ENCODE measurements around the gene AVL9. TPM values are rescaled to one million over a fixed set of nuclear protein-coding genes. Genes with fewer than 3 reads are reported as not detected.
A peak's percentile ranks its signal among the peaks of the same experiment; 100 is the strongest.

Gene AVL9
- total and polyA plus RNA-seq, 5 experiments from 2014 or later: 10.4 to 45.3 (median 13.4) TPM

GRCh38 chr7:32519763-32520162 is 24.5 kb downstream of the AVL9 start:
- ATAC-seq (no peak), DNase-seq (no peak)
- Mint-ChIP-seq H3K4me1 (peaks cover 25 to 53% (median 46%) of the 10 kb centered on the region in 4 donors), H3K36me3 (peaks cover 9 to 41% (median 35%) of the 10 kb centered on the region in 3 donors), H3K27ac (no peak overlapping the region), H3K4me3 (peak overlapping the region in 1 of 10 donors; percentile 14), H3K27me3 (no peaks in the 10 kb centered on the region), H3K9me3 (peaks cover 0 to 13% (median 0%) of the 10 kb centered on the region in 9 donors)
- POLR2A ChIA-PET: no interaction called here

GRCh38 chr7:32522746-32523530 is 27.6 kb downstream of the AVL9 start:
- Mint-ChIP-seq H3K27ac (peak overlapping the region in 1 of 10 donors; percentile 26), H3K36me3 (peaks cover 9 to 32% (median 29%) of the 10 kb centered on the region in 3 donors), H3K9me3 (peaks cover 0 to 13% (median 0%) of the 10 kb centered on the region in 9 donors), H3K4me3 (no peak overlapping the region), H3K27me3 (no peaks in the 10 kb centered on the region), H3K4me1 (peaks cover 8 to 39% (median 27%) of the 10 kb centered on the region in 4 donors)
- POLR2A ChIA-PET: no interaction called here
- ATAC-seq: no peak
- DNase-seq: no peak

GRCh38 chr7:32524631-32525030 is 29.3 kb downstream of the AVL9 start:
- H3K4me1 Mint-ChIP-seq: peaks cover 10 to 53% (median 39%) of the 10 kb centered on the region in 4 donors
- peaks cover 0 to 13% (median 0%) of the 10 kb centered on the region in 9 donors for H3K9me3 Mint-ChIP-seq
- ATAC-seq (no peak), DNase-seq (no peak)
- no peak overlapping the region for H3K4me3 Mint-ChIP-seq
- peaks cover 9 to 30% (median 21%) of the 10 kb centered on the region in 3 donors for H3K36me3 Mint-ChIP-seq
- POLR2A ChIA-PET: no interaction called here
- peak overlapping the region in 1 of 10 donors; percentile 19 for H3K27ac Mint-ChIP-seq
- no peaks in the 10 kb centered on the region for H3K27me3 Mint-ChIP-seq

- no peak overlapping the region for H3K4me3 Mint-ChIP-seq
- H3K9me3 Mint-ChIP-seq: peaks cover 0 to 3% (median 0%) of the 10 kb centered on the region in 9 donors
- H3K4me1 Mint-ChIP-seq: peaks cover 9 to 51% (median 35%) of the 10 kb centered on the region in 4 donors
These were observed 30.6 kb downstream of the AVL9 start for GRCh38 chr7:32525839-32526238.

GRCh38 chr7:32531402-32531801 is 36.1 kb downstream of the AVL9 start:
- POLR2A ChIA-PET: no interaction called here
- Mint-ChIP-seq H3K9me3 (no peaks in the 10 kb centered on the region), H3K4me3 (no peak overlapping the region), H3K4me1 (peaks cover 13 to 67% (median 48%) of the 10 kb centered on the region in 4 donors), H3K27ac (peak overlapping the region in 1 of 10 donors; percentile 13), H3K36me3 (peaks cover 0 to 9% (median under 1%) of the 10 kb centered on the region in 3 donors), H3K27me3 (no peaks in the 10 kb centered on the region)
- ATAC-seq (no peak), DNase-seq (no peak)

More at GRCh38 chr7:32525839-32526238, 30.6 kb downstream of the AVL9 start:
- Mint-ChIP-seq H3K27me3 (no peaks in the 10 kb centered on the region), H3K36me3 (peaks cover 0 to 21% (median 11%) of the 10 kb centered on the region in 3 donors), H3K27ac (no peak overlapping the region)
- DNase-seq (no peak), ATAC-seq (no peak)
- POLR2A ChIA-PET: no interaction called here

- Mint-ChIP-seq H3K27ac (peak overlapping the region in 1 of 10 donors; percentile 43), H3K4me1 (peaks cover 13 to 73% (median 50%) of the 10 kb centered on the region in 4 donors)
- POLR2A ChIA-PET: no interaction called here
These were observed 36.8 kb downstream of the AVL9 start for GRCh38 chr7:32532086-32532485.

GRCh38 chr7:32532716-32533115 is 37.4 kb downstream of the AVL9 start:
- ATAC-seq: no peak
- peaks cover 0 to 9% (median 3%) of the 10 kb centered on the region in 3 donors for H3K36me3 Mint-ChIP-seq
- no peaks in the 10 kb centered on the region for H3K27me3 Mint-ChIP-seq

More at GRCh38 chr7:32532086-32532485, 36.8 kb downstream of the AVL9 start:
- DNase-seq (no peak), ATAC-seq (no peak)
- no peaks in the 10 kb centered on the region for H3K9me3 Mint-ChIP-seq
- H3K4me3 Mint-ChIP-seq: peak overlapping the region in 1 of 10 donors; percentile 6
- peaks cover 0 to 9% (median 3%) of the 10 kb centered on the region in 3 donors for H3K36me3 Mint-ChIP-seq
- H3K27me3 Mint-ChIP-seq: no peaks in the 10 kb centered on the region

GRCh38 chr7:32533276-32534029 is 38.2 kb downstream of the AVL9 start:
- no peak for DNase-seq
- peak in 1 of 2 donors; percentile 54 for ATAC-seq

More at GRCh38 chr7:32532716-32533115, 37.4 kb downstream of the AVL9 start:
- Mint-ChIP-seq H3K27ac (peak overlapping the region in 3 of 10 donors; percentile 43 to 89 (median 43)), H3K4me3 (no peak overlapping the region), H3K4me1 (peaks cover 13 to 73% (median 49%) of the 10 kb centered on the region in 4 donors), H3K9me3 (no peaks in the 10 kb centered on the region)
- DNase-seq: no peak
- POLR2A ChIA-PET: interaction anchor here (0.6 kb wide), 1 partner anchor 33 kb away, joined by 3 read pairs; no protein-coding TSS in a partner anchor

GRCh38 chr7:32535162-32535702 is 39.9 kb downstream of the AVL9 start:
- Mint-ChIP-seq H3K27me3 (no peaks in the 10 kb centered on the region), H3K4me1 (peaks cover 14 to 72% (median 43%) of the 10 kb centered on the region in 4 donors), H3K27ac (peak overlapping the region in 2 of 10 donors; percentile 12 to 26), H3K4me3 (no peak overlapping the region), H3K9me3 (no peaks in the 10 kb centered on the region), H3K36me3 (peaks cover 0 to 7% (median 3%) of the 10 kb centered on the region in 3 donors)
- ATAC-seq (no peak), DNase-seq (no peak)
- POLR2A ChIA-PET: interaction anchor here (0.6 kb wide), 1 partner anchor 58 kb away, joined by 4 read pairs; no protein-coding TSS in a partner anchor

More at GRCh38 chr7:32533276-32534029, 38.2 kb downstream of the AVL9 start:
- H3K36me3 Mint-ChIP-seq: peaks cover 0 to 5% (median 3%) of the 10 kb centered on the region in 3 donors
- H3K4me3 Mint-ChIP-seq: no peak overlapping the region
- no peaks in the 10 kb centered on the region for H3K9me3 Mint-ChIP-seq
- H3K27ac Mint-ChIP-seq: peak overlapping the region in 8 of 10 donors; percentile 1 to 89 (median 46)
- peaks cover 14 to 69% (median 42%) of the 10 kb centered on the region in 4 donors for H3K4me1 Mint-ChIP-seq
- H3K27me3 Mint-ChIP-seq: no peaks in the 10 kb centered on the region
- POLR2A ChIA-PET: interaction anchor here (0.6 kb wide), 1 partner anchor 32 kb away, joined by 3 read pairs; no protein-coding TSS in a partner anchor

- DNase-seq (no peak), ATAC-seq (no peak)
- Mint-ChIP-seq H3K9me3 (no peaks in the 10 kb centered on the region), H3K4me1 (peaks cover 15 to 72% (median 46%) of the 10 kb centered on the region in 4 donors), H3K4me3 (no peak overlapping the region), H3K36me3 (peaks cover 0 to 7% (median 3%) of the 10 kb centered on the region in 3 donors), H3K27ac (peak overlapping the region in 7 of 10 donors; percentile 6 to 78 (median 43)), H3K27me3 (no peaks in the 10 kb centered on the region)
- POLR2A ChIA-PET: no interaction called here
These were observed 40.7 kb downstream of the AVL9 start for GRCh38 chr7:32536016-32536415.

- Mint-ChIP-seq H3K4me1 (peaks cover 15 to 68% (median 46%) of the 10 kb centered on the region in 4 donors), H3K4me3 (no peak overlapping the region), H3K27me3 (no peaks in the 10 kb centered on the region), H3K9me3 (no peaks in the 10 kb centered on the region), H3K27ac (peak overlapping the region in 1 of 10 donors; percentile 48), H3K36me3 (peaks cover 0 to 7% (median 3%) of the 10 kb centered on the region in 3 donors)
- ATAC-seq (no peak), DNase-seq (no peak)
- POLR2A ChIA-PET: no interaction called here
These were observed 41.3 kb downstream of the AVL9 start for GRCh38 chr7:32536585-32536984.

- H3K4me3 Mint-ChIP-seq: peak overlapping the region in 1 of 10 donors; percentile 22
- H3K36me3 Mint-ChIP-seq: peaks cover 0 to 4% (median 3%) of the 10 kb centered on the region in 3 donors
- no peak for ATAC-seq
- POLR2A ChIA-PET: interaction anchor here (1.1 kb wide), 1 partner anchor 43 kb away, joined by 4 read pairs; the partner anchor contains the start of gene AVL9
- H3K9me3 Mint-ChIP-seq: no peaks in the 10 kb centered on the region
- H3K4me1 Mint-ChIP-seq: peaks cover 13 to 65% (median 43%) of the 10 kb centered on the region in 4 donors
- H3K27me3 Mint-ChIP-seq: no peaks in the 10 kb centered on the region
- H3K27ac Mint-ChIP-seq: peak overlapping the region in 3 of 10 donors; percentile 6 to 71 (median 37)
- DNase-seq: no peak
These were observed 42.5 kb downstream of the AVL9 start for GRCh38 chr7:32537760-32538159.
